ENCODE measurements around the gene SLC25A53. TPM values are rescaled to one million over a fixed set of nuclear protein-coding genes. Genes with fewer than 3 reads are reported as not detected.
A peak's percentile ranks its signal among the peaks of the same experiment; 100 is the strongest.

Gene SLC25A53
- total and polyA plus RNA-seq, 2 experiments from 2014 or later, result 2.2 to 3.7 TPM

DNA sequence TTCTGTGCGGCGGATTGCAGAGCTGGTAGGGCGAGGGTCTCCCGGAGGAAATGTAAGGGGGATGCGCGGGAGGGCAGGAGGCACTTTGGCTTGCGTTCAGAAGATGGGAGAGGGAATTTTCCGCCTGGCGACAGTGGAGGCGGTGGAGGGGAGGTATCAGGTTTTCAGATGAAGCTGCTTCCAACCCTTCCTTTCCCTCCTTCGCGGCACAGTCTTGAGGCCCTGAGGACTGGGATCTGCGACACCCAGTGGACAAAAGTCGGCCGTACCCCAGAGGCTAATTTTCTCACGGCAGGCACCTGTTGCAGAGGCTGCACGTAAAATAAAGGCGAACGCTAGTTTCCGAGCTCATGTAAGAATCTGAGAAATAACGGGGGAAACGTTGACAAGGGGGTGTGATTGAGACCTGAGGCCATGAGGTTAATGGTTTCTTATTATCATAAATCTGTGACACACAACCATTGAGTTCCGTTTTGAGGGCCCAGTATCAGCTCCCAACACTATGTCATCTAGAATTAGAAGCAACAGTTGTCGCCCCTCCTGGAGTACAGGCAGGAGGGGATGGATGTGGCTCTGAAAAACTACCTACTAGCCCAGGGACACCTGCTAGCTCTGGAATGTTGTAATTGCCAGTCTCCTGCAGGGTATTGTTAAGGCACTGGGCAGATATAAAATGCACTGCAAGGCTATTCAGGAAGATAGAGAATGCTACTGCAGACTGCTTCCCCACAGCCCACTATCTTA, 43.4 kb downstream of the SLC25A53 start:
- no peak overlapping the region for H3K27ac Mint-ChIP-seq
- peaks cover 6% of the 10 kb centered on the region for H3K4me1 ChIP-seq (ENCODE audit: insufficient read depth)
- H2AFZ ChIP-seq, result no peak overlapping the region

DNA sequence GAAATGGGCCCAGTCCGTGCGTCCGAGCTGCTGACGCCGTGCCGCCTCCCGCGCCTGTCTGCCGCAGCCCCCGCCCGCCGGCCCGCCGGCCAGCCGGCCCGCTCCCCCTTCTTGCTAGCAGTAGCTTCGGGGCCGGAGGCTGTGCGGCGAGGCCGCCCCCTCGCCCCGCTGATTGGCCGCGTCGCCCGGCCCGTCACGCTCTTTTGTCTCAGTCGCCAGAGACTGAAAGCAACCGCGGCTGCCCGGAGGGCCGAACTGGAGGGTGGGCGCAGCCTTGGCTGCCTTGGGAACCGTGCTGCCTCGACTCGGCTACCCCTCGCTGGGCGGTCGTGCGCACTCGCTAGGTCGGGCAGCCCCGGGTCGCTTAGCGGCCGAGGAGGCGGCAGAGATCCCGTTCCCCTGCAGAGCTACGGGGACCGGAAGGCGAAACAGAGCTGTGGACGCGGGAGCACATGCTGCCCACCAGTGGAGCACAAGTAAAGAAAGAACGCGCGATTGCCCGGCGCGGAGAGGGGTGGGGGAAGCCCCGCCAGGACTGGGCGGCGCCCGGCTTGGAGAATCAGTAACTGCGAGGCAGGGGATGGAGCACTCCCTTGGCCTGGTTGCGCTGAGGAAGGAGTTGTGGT, 44.4 kb downstream of the SLC25A53 start, which contains the start of gene ZCCHC18:
TSS of gene ZCCHC18 (plus strand) at position 198 of the 626 bp plus-strand sequence. CDS start 1,589 bp downstream, outside the sequence.
- DNase-seq (ENCODE audit: low spot score) (peak; percentile 82), ATAC-seq (peak; percentile 87)
- peak within 1 kb of the TSS; percentile 84 for H3K4me2 ChIP-seq
- no peaks in the 10 kb centered on the region for H3F3A ChIP-seq (replicated peaks; ENCODE audit: low read depth)
- H3K79me2 ChIP-seq (replicated peaks; ENCODE audit: insufficient read depth), result no peaks in the 10 kb centered on the region
- peak within 1 kb of the TSS; percentile 88 for H3K4me3 Mint-ChIP-seq
- peaks cover 20% of the 10 kb centered on the region; the same call in 2 of the 3 replicates for H3K4me1 Mint-ChIP-seq
- no peaks in the 10 kb centered on the region; the same call in 1 of the 2 replicates for H4K20me1 ChIP-seq (replicated peaks; ENCODE audit: insufficient read depth)
- no peak within 1 kb of the TSS for H3K27ac Mint-ChIP-seq
- peak within 1 kb of the TSS; percentile 86 for H2AFZ ChIP-seq
- peak within 1 kb of the TSS; percentile 71 for H3K4me3 ChIP-seq
- H3K36me3 ChIP-seq (ENCODE audit: insufficient read depth), result no peaks in the 10 kb centered on the region
- H3K9me3 Mint-ChIP-seq, result no peaks in the 10 kb centered on the region
- no peaks in the 10 kb centered on the region for H3K27me3 ChIP-seq (ENCODE audit: insufficient read depth)
- peaks cover 8% of the 10 kb centered on the region for H3K27me3 Mint-ChIP-seq (ENCODE audit: insufficient read depth, low read depth, poor library complexity)
- H3K4me1 ChIP-seq (ENCODE audit: insufficient read depth), result peaks cover 6% of the 10 kb centered on the region
- no peaks in the 10 kb centered on the region for H3K9me2 ChIP-seq (ENCODE audit: insufficient read depth)
- no peak within 1 kb of the TSS for H3K27ac ChIP-seq (ENCODE audit: low read depth)
- H3K36me3 Mint-ChIP-seq (ENCODE audit: low read depth), result no peaks in the 10 kb centered on the region
- no peak for TF ChIP-seq ZNF331 (CRISPR knock-in tag; IDR thresholded peaks at IDR 0.05; ENCODE audit: low read depth)
- TF ChIP-seq EZH2 (IDR thresholded peaks at IDR 0.05; ENCODE audit: low read depth, unreplicated experiment), result no peak
- peak; percentile 53; the same call in 1 of the 2 replicates for TF ChIP-seq POLR2AphosphoS5 (IDR thresholded peaks at IDR 0.05; ENCODE audit: low read depth)
- TF ChIP-seq, protein P1, sequence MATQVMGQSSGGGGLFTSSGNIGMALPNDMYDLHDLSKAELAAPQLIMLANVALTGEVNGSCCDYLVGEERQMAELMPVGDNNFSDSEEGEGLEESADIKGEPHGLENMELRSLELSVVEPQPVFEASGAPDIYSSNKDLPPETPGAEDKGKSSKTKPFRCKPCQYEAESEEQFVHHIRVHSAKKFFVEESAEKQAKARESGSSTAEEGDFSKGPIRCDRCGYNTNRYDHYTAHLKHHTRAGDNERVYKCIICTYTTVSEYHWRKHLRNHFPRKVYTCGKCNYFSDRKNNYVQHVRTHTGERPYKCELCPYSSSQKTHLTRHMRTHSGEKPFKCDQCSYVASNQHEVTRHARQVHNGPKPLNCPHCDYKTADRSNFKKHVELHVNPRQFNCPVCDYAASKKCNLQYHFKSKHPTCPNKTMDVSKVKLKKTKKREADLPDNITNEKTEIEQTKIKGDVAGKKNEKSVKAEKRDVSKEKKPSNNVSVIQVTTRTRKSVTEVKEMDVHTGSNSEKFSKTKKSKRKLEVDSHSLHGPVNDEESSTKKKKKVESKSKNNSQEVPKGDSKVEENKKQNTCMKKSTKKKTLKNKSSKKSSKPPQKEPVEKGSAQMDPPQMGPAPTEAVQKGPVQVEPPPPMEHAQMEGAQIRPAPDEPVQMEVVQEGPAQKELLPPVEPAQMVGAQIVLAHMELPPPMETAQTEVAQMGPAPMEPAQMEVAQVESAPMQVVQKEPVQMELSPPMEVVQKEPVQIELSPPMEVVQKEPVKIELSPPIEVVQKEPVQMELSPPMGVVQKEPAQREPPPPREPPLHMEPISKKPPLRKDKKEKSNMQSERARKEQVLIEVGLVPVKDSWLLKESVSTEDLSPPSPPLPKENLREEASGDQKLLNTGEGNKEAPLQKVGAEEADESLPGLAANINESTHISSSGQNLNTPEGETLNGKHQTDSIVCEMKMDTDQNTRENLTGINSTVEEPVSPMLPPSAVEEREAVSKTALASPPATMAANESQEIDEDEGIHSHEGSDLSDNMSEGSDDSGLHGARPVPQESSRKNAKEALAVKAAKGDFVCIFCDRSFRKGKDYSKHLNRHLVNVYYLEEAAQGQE (IDR thresholded peaks at IDR 0.05; ENCODE audit: unreplicated experiment), result no peak
- TF ChIP-seq, protein P2, sequence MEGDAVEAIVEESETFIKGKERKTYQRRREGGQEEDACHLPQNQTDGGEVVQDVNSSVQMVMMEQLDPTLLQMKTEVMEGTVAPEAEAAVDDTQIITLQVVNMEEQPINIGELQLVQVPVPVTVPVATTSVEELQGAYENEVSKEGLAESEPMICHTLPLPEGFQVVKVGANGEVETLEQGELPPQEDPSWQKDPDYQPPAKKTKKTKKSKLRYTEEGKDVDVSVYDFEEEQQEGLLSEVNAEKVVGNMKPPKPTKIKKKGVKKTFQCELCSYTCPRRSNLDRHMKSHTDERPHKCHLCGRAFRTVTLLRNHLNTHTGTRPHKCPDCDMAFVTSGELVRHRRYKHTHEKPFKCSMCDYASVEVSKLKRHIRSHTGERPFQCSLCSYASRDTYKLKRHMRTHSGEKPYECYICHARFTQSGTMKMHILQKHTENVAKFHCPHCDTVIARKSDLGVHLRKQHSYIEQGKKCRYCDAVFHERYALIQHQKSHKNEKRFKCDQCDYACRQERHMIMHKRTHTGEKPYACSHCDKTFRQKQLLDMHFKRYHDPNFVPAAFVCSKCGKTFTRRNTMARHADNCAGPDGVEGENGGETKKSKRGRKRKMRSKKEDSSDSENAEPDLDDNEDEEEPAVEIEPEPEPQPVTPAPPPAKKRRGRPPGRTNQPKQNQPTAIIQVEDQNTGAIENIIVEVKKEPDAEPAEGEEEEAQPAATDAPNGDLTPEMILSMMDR (conservative IDR thresholded peaks at IDR 0.05; ENCODE audit: low read depth in 2 of 2), result no peak
- peak; percentile 54; the same call in 1 of the 2 replicates for TF ChIP-seq CREB1 (CRISPR knock-in tag; IDR thresholded peaks at IDR 0.05; ENCODE audit: low read depth)

More for the DNA sequence above, 43.4 kb downstream of the SLC25A53 start:
- Histone ChIP-seq H4K20me1 (replicated peaks; ENCODE audit: insufficient read depth) (no peaks in the 10 kb centered on the region; the same call in 1 of the 2 replicates), H3K4me2 (peak overlapping the region; percentile 84), H3K79me2 (replicated peaks; ENCODE audit: insufficient read depth) (no peaks in the 10 kb centered on the region), H3F3A (replicated peaks; ENCODE audit: low read depth) (no peaks in the 10 kb centered on the region), H3K27ac (ENCODE audit: low read depth) (no peak overlapping the region), H3K4me3 (peak overlapping the region; percentile 71), H3K9me2 (ENCODE audit: insufficient read depth) (no peaks in the 10 kb centered on the region), H3K27me3 (ENCODE audit: insufficient read depth) (no peaks in the 10 kb centered on the region), H3K36me3 (ENCODE audit: insufficient read depth) (no peaks in the 10 kb centered on the region)
- peak overlapping the region; percentile 88 for H3K4me3 Mint-ChIP-seq
- no peaks in the 10 kb centered on the region for H3K9me3 Mint-ChIP-seq
- ATAC-seq, result peak; percentile 74
- H3K4me1 Mint-ChIP-seq, result peaks cover 29% of the 10 kb centered on the region; the same call in 2 of the 3 replicates
- no peaks in the 10 kb centered on the region for H3K36me3 Mint-ChIP-seq (ENCODE audit: low read depth)
- DNase-seq (ENCODE audit: low spot score), result peak; percentile 74
- H3K27me3 Mint-ChIP-seq (ENCODE audit: insufficient read depth, low read depth, poor library complexity), result peaks cover 8% of the 10 kb centered on the region
- TF ChIP-seq, protein P2 (conservative IDR thresholded peaks at IDR 0.05; ENCODE audit: low read depth in 2 of 2), result peak; percentile 44 to 65
- TF ChIP-seq EZH2 (IDR thresholded peaks at IDR 0.05; ENCODE audit: low read depth, unreplicated experiment), result no peak
